ENCODE measurements around the gene GRAMD1B. TPM values are rescaled to one million over a fixed set of nuclear protein-coding genes. Genes with fewer than 3 reads are reported as not detected.

The GRAMD1B gene
- total RNA-seq, 6 donors from 2014 or later, result 5.8 to 132 (median 10.1) TPM

GRCh38 chr11:123581651-123582399, 151.8 kb downstream of the GRAMD1B start:
- DNase-seq (no peak), ATAC-seq (ENCODE audit: low FRiP score in 2 of 2) (no peak)
- Histone ChIP-seq H3K4me1 (peaks cover 0 to 10% (median 0%) of the 10 kb centered on the region in 4 donors), H3K27me3 (no peaks in the 10 kb centered on the region), H3K36me3 (no peaks in the 10 kb centered on the region), H3K9me3 (no peaks in the 10 kb centered on the region), H3K4me3 (no peak overlapping the region), H3K27ac (no peak overlapping the region)
- TF ChIP-seq EP300 (IDR thresholded peaks at IDR 0.05), result no peak
- no peak for TF ChIP-seq CTCF (IDR thresholded peaks at IDR 0.05)
- TF ChIP-seq POLR2A (IDR thresholded peaks at IDR 0.05), result no peak
- no peak for TF ChIP-seq POLR2AphosphoS5 (IDR thresholded peaks at IDR 0.05)
- WGBS, 2 donors, result 84 to 86% methylated on average over 19 to 22 of the region's 22 CpGs

DNA sequence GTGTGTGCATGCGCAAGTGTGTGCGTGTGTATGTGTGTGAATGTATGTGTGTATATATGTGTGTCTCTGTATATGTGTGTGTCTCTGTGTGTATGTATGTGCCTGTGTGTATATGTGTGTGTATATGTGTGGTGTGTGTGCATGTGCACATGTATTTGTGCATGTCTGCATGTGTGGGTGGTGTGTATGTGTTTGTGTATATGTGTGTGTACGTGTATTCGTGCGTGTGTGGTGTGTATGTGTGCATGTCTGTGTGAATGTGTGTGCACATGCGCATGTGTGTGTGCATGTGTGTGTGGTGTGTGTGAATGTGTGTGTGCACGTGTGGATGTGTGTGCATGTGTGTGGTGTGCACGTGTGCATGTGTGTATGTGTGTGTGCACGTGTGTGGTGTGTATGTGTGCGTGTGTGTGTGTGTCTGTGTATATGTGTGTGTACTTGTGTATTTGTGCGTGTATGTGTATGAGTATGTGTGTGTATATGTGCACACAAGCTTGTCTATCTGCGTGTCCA, 153.0 kb downstream of the GRAMD1B start:
- Histone ChIP-seq H3K27me3 (no peaks in the 10 kb centered on the region), H3K4me1 (peaks cover 0 to 6% (median 0%) of the 10 kb centered on the region in 4 donors), H3K9me3 (no peaks in the 10 kb centered on the region), H3K36me3 (no peaks in the 10 kb centered on the region), H3K4me3 (no peak overlapping the region), H3K27ac (no peak overlapping the region)
- 88 to 94% methylated on average over 12 of the region's 12 CpGs for WGBS, 2 donors
- TF ChIP-seq CTCF (IDR thresholded peaks at IDR 0.05) (no peak), POLR2A (IDR thresholded peaks at IDR 0.05) (no peak)
- no peak for DNase-seq
- no peak for ATAC-seq (ENCODE audit: low FRiP score in 2 of 2)

GRCh38 chr11:123584186-123584585, 154.1 kb downstream of the GRAMD1B start:
- Histone ChIP-seq H3K27me3 (no peaks in the 10 kb centered on the region), H3K27ac (no peak overlapping the region), H3K4me1 (peaks cover 0 to 6% (median 0%) of the 10 kb centered on the region in 4 donors), H3K9me3 (no peaks in the 10 kb centered on the region), H3K36me3 (no peaks in the 10 kb centered on the region), H3K4me3 (no peak overlapping the region)
- 97 to 100% methylated on average over 4 of the region's 4 CpGs for WGBS, 2 donors
- ATAC-seq (ENCODE audit: low FRiP score in 2 of 2) (no peak), DNase-seq (no peak)
- TF ChIP-seq CTCF (IDR thresholded peaks at IDR 0.05) (no peak), EP300 (IDR thresholded peaks at IDR 0.05) (no peak), POLR2A (IDR thresholded peaks at IDR 0.05) (no peak), POLR2AphosphoS5 (IDR thresholded peaks at IDR 0.05) (no peak)

GRCh38 chr11:123584737-123585136, 154.7 kb downstream of the GRAMD1B start:
- ATAC-seq (ENCODE audit: low FRiP score in 2 of 2) (no peak), DNase-seq (no peak)
- no peaks in the 10 kb centered on the region for H3K36me3 ChIP-seq
- no peak overlapping the region for H3K27ac ChIP-seq
- no peaks in the 10 kb centered on the region for H3K27me3 ChIP-seq
- WGBS, 2 donors, result 86% methylated on average over 7 of the region's 7 CpGs; no CpG with 5 or more reads in 1 of the 2 donors
- H3K9me3 ChIP-seq, result no peaks in the 10 kb centered on the region
- H3K4me1 ChIP-seq, result peaks cover 0 to 6% (median 0%) of the 10 kb centered on the region in 4 donors
- H3K4me3 ChIP-seq, result no peak overlapping the region
- no peak for TF ChIP-seq EP300 (IDR thresholded peaks at IDR 0.05)
- no peak for TF ChIP-seq POLR2AphosphoS5 (IDR thresholded peaks at IDR 0.05)
- no peak for TF ChIP-seq CTCF (IDR thresholded peaks at IDR 0.05)
- no peak for TF ChIP-seq POLR2A (IDR thresholded peaks at IDR 0.05)

GRCh38 chr11:123585206-123585605, 155.1 kb downstream of the GRAMD1B start:
- no peaks in the 10 kb centered on the region for H3K36me3 ChIP-seq
- DNase-seq (no peak), ATAC-seq (ENCODE audit: low FRiP score in 2 of 2) (no peak)
- WGBS, 2 donors, result 44 to 72% methylated on average over 2 to 5 of the region's 5 CpGs
- no peaks in the 10 kb centered on the region for H3K9me3 ChIP-seq
- TF ChIP-seq POLR2AphosphoS5 (IDR thresholded peaks at IDR 0.05), result no peak
- TF ChIP-seq POLR2A (IDR thresholded peaks at IDR 0.05), result no peak
- no peak for TF ChIP-seq CTCF (IDR thresholded peaks at IDR 0.05)
- TF ChIP-seq EP300 (IDR thresholded peaks at IDR 0.05), result no peak
- H3K4me3 ChIP-seq, result no peak overlapping the region
- peaks cover 0 to 6% (median 0%) of the 10 kb centered on the region in 4 donors for H3K4me1 ChIP-seq
- no peaks in the 10 kb centered on the region for H3K27me3 ChIP-seq
- H3K27ac ChIP-seq, result no peak overlapping the region
